ENCODE data around the gene IQSEC3. TPM values are rescaled to one million over a fixed set of nuclear protein-coding genes. Genes with fewer than 3 reads are reported as not detected.

The IQSEC3 gene
- total and polyA plus RNA-seq, 2 of the 13 experiments (the other 11 are each of a cell fraction or from before 2014, with no cell fraction given) = not detected

- BruUV-seq (replicated peaks) = no TSS peak
- TF ChIP-seq MIXL1 (CRISPR knock-in tag; IDR thresholded peaks at IDR 0.05) (no peak), NCOA1 (CRISPR knock-in tag; IDR thresholded peaks at IDR 0.05) (peak; percentile 63; the same call in 1 of the 2 replicates), ZNF414 (CRISPR knock-in tag; IDR thresholded peaks at IDR 0.05) (peak; percentile 59; the same call in 1 of the 2 replicates), STAG1 (CRISPR knock-in tag; IDR thresholded peaks at IDR 0.05) (peak; percentile 48), ZNF256 (CRISPR knock-in tag; conservative IDR thresholded peaks at IDR 0.05) (no peak), RAD21 (CRISPR knock-in tag; IDR thresholded peaks at IDR 0.05) (peak; percentile 91), ZNF329 (CRISPR knock-in tag; IDR thresholded peaks at IDR 0.05; ENCODE audit: low read depth) (peak; percentile 47; the same call in 1 of the 2 replicates), IRF2 (CRISPR knock-in tag; IDR thresholded peaks at IDR 0.05) (no peak), MAX (IDR thresholded peaks at IDR 0.05) (peak; percentile 65), HOXD1 (CRISPR knock-in tag; IDR thresholded peaks at IDR 0.05) (no peak), ZNF7 (CRISPR knock-in tag; IDR thresholded peaks at IDR 0.05) (no peak), ZNF766 (CRISPR knock-in tag; IDR thresholded peaks at IDR 0.05; ENCODE audit: borderline replicate concordance) (no peak), ZEB1 (IDR thresholded peaks at IDR 0.05; ENCODE audit: insufficient replicate concordance, low read depth) (no peak), XRCC5 (optimal IDR thresholded peaks at IDR 0.05; ENCODE audit: low read length) (peak; percentile 82), HNRNPLL (IDR thresholded peaks at IDR 0.05; ENCODE audit: low read depth, low read length, poor library complexity, severe bottlenecking) (peak; percentile 41), IKZF4 (CRISPR knock-in tag; IDR thresholded peaks at IDR 0.05; ENCODE audit: borderline replicate concordance, low read depth, not compliant biosample characterization) (no peak), MED8 (CRISPR knock-in tag; IDR thresholded peaks at IDR 0.05; ENCODE audit: insufficient replicate concordance) (no peak), THAP11 (CRISPR knock-in tag; IDR thresholded peaks at IDR 0.05) (peak; percentile 28; the same call in 1 of the 2 replicates), MEF2D (CRISPR knock-in tag; IDR thresholded peaks at IDR 0.05) (no peak), CCDC6 (CRISPR knock-in tag; IDR thresholded peaks at IDR 0.05) (no peak), ZNF777 (CRISPR knock-in tag; IDR thresholded peaks at IDR 0.05) (peak; percentile 80), CHCHD3 (CRISPR knock-in tag; IDR thresholded peaks at IDR 0.05) (no peak), HOXA3 (CRISPR knock-in tag; IDR thresholded peaks at IDR 0.05) (peak; percentile 64), ZBTB7B (CRISPR knock-in tag; IDR thresholded peaks at IDR 0.05) (0 out of 2 replicates have a peak, but pooled peaks have one; percentile 14)
- TF ChIP-seq, protein P1, sequence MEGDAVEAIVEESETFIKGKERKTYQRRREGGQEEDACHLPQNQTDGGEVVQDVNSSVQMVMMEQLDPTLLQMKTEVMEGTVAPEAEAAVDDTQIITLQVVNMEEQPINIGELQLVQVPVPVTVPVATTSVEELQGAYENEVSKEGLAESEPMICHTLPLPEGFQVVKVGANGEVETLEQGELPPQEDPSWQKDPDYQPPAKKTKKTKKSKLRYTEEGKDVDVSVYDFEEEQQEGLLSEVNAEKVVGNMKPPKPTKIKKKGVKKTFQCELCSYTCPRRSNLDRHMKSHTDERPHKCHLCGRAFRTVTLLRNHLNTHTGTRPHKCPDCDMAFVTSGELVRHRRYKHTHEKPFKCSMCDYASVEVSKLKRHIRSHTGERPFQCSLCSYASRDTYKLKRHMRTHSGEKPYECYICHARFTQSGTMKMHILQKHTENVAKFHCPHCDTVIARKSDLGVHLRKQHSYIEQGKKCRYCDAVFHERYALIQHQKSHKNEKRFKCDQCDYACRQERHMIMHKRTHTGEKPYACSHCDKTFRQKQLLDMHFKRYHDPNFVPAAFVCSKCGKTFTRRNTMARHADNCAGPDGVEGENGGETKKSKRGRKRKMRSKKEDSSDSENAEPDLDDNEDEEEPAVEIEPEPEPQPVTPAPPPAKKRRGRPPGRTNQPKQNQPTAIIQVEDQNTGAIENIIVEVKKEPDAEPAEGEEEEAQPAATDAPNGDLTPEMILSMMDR (CRISPR knock-in tag; IDR thresholded peaks at IDR 0.05) = peak; percentile 75
Observed at GRCh38 chr12:188910-189621, 122.5 kb downstream of the IQSEC3 start.

More at GRCh38 chr12:188910-189621, 122.5 kb downstream of the IQSEC3 start:
- no peak for FAIRE-seq
- ChIA-PET POLR2A (interaction anchor here (1.0 to 1.2 kb wide), 2 partner anchors 21 to 24 kb away, joined by 5 to 8 read pairs; no protein-coding TSS in a partner anchor), CTCF (ENCODE audit: low intra/inter-chr PET ratio, low total read pairs) (interaction anchor here (0.8 to 1.7 kb wide), 4 partner anchors 20 to 265 kb away, joined by 3 to 11 read pairs (median 3); no protein-coding TSS in a partner anchor)
- no peaks in the 10 kb centered on the region for H3K79me2 ChIP-seq (ENCODE audit: insufficient read depth, low read length)
- H3K9ac ChIP-seq (ENCODE audit: insufficient read depth, low read depth, low read length) = no peak overlapping the region
- H3K4me2 ChIP-seq (ENCODE audit: low read depth, low read length) = peak overlapping the region; percentile 77
- no peaks in the 10 kb centered on the region for H3K36me3 ChIP-seq (replicated peaks in 1 of 2; ENCODE audit: control insufficient read depth in 1 of 2, insufficient read depth in 2 of 2, low read length in 2 of 2)
- intact Hi-C loops (cut with micrococcal nuclease; ENCODE audit: unreplicated experiment) = no loop called here
- ATAC-seq = peak; percentile 91
- WGBS (ENCODE audit: low lambda C conversion rate) = 30% methylated on average over 19 of the region's 52 CpGs
- in situ Hi-C loops (cut with HindIII; ENCODE audit: extremely low pct_ligation_motif_present, low pct_unique_long_range_greater_than_20kb) = no loop called here
- no peaks in the 10 kb centered on the region for H3K9me3 ChIP-seq (ENCODE audit: low read length)
- DNase-seq (ENCODE audit: low spot score) = no peak
- no peak overlapping the region for H3K27ac ChIP-seq (ENCODE audit: extremely low read length, insufficient read depth, low read length)
- no peak overlapping the region for H2AFZ ChIP-seq (ENCODE audit: low read length)
- H4K20me1 ChIP-seq (ENCODE audit: insufficient read depth, low read length) = no peaks in the 10 kb centered on the region
- H3K27me3 ChIP-seq (ENCODE audit: control insufficient read depth in 1 of 2, insufficient read depth in 2 of 2, low read length in 2 of 2) = peaks cover 6 to 12% of the 10 kb centered on the region in 2 experiments; a peak in 3 of 5 replicates
- peaks cover 6% of the 10 kb centered on the region; the same call in 1 of the 2 replicates for H3K4me1 ChIP-seq (ENCODE audit: insufficient read depth, low read length)
- peak overlapping the region; percentile 49 to 71 (median 54); a peak in 5 of 6 replicates for H3K4me3 ChIP-seq (replicated peaks in 1 of 3; ENCODE audit: insufficient read depth in 1 of 3, low read depth in 2 of 3, low read length in 3 of 3)
